HG02759 (cell line): ENCODE data around the gene ARHGAP21.

ENCODE experiments used
- ATAC-seq: cut with Tn5 transposase; IDR thresholded peaks from one replicate; pipeline ENCODE4 v1.9.1; 2021; ENCODE audit warnings: mild to moderate bottlenecking, moderate library complexity; ENCODE audit not compliant: unreplicated experiment

ARHGAP21 gene

GRCh38 chr10:24545585-24545984 is 178.1 kb downstream of the ARHGAP21 start:
- ATAC-seq: no peak

- no peak for ATAC-seq
These were observed 178.9 kb downstream of the ARHGAP21 start for GRCh38 chr10:24544776-24545175.

- ATAC-seq: no peak
These were observed 181.1 kb downstream of the ARHGAP21 start for GRCh38 chr10:24542314-24543270.

GRCh38 chr10:24541239-24541753 is 182.4 kb downstream of the ARHGAP21 start:
- no peak for ATAC-seq

- no peak for ATAC-seq
These were observed 187.1 kb downstream of the ARHGAP21 start for GRCh38 chr10:24536636-24537035.

GRCh38 chr10:24533981-24534380 is 189.7 kb downstream of the ARHGAP21 start:
- ATAC-seq: no peak
